Mesodermal cell (in vitro differentiated cells): Measurements from ENCODE around the gene HHLA2.

Experiments
- H3K27ac ChIP-seq: 2 replicates; pipeline ENCODE4 v1.7.0; 2013; ENCODE audit warnings: mild to moderate bottlenecking, low read depth, low read length, moderate library complexity; ENCODE audit not compliant: severe bottlenecking
- H3K36me3 ChIP-seq: 2 replicates; pipeline ENCODE4 v1.7.1; 2013; ENCODE audit warnings: mild to moderate bottlenecking, low read length, moderate library complexity; ENCODE audit not compliant: control insufficient read depth, insufficient read depth
- H3K4me1 ChIP-seq: one replicate; pipeline ENCODE4 v1.7.1; 2013; ENCODE audit warnings: mild to moderate bottlenecking, low read length; ENCODE audit not compliant: insufficient read depth, control insufficient read depth, poor library complexity, severe bottlenecking
- H3K4me3 ChIP-seq: 2 replicates; pipeline ENCODE4 v1.7.0; 2013; ENCODE audit warnings: low read length, control low read depth, mild to moderate bottlenecking; ENCODE audit not compliant: insufficient read depth, poor library complexity, severe bottlenecking; ENCODE audit errors: extremely low read depth
- H3K9me3 ChIP-seq: 2 replicates; pipeline ENCODE4 v1.7.1; 2013; ENCODE audit warnings: mild to moderate bottlenecking, low read length, moderate library complexity; ENCODE audit not compliant: control insufficient read depth
- WGBS, 2 experiments: methylation state at CpG; one replicate each; pipeline ENCODE4 v1.1.5; 2013; ENCODE audit warnings: missing lambda C conversion rate in 2 of 2; ENCODE audit not compliant: insufficient coverage in 2 of 2; 5-methylcytosine and 5-hydroxymethylcytosine counted together

Gene HHLA2

GRCh38 chr3:108342837-108343486 is 46.6 kb downstream of the HHLA2 start:
- no peaks in the 10 kb centered on the region for H3K9me3 ChIP-seq
- H3K27ac ChIP-seq: no peak overlapping the region
- no peaks in the 10 kb centered on the region for H3K36me3 ChIP-seq
- no peaks in the 10 kb centered on the region for H3K4me1 ChIP-seq
- WGBS, 2 experiments: 89 to 100% methylated on average over 1 of the region's 4 CpGs
- no peak overlapping the region for H3K4me3 ChIP-seq

- Histone ChIP-seq H3K4me1 (no peaks in the 10 kb centered on the region), H3K9me3 (no peaks in the 10 kb centered on the region), H3K4me3 (no peak overlapping the region), H3K36me3 (no peaks in the 10 kb centered on the region), H3K27ac (no peak overlapping the region)
- 80 to 100% methylated on average over 1 of the region's 4 CpGs for WGBS, 2 experiments
Observed at GRCh38 chr3:108343491-108343890, 47.1 kb downstream of the HHLA2 start.

GRCh38 chr3:108345492-108346205 is 49.3 kb downstream of the HHLA2 start:
- Histone ChIP-seq H3K27ac (no peak overlapping the region), H3K4me1 (no peaks in the 10 kb centered on the region), H3K36me3 (no peaks in the 10 kb centered on the region), H3K4me3 (no peak overlapping the region), H3K9me3 (no peaks in the 10 kb centered on the region)
- WGBS, 2 experiments: 35 to 67% methylated on average over 3 to 5 of the region's 6 CpGs

GRCh38 chr3:108346301-108347227 is 50.2 kb downstream of the HHLA2 start:
- Histone ChIP-seq H3K9me3 (no peaks in the 10 kb centered on the region), H3K4me3 (no peak overlapping the region), H3K36me3 (no peaks in the 10 kb centered on the region), H3K27ac (no peak overlapping the region), H3K4me1 (no peaks in the 10 kb centered on the region)
- 89 to 96% methylated on average over 2 to 4 of the region's 5 CpGs for WGBS, 2 experiments

- no CpG with 5 or more reads among the region's 3 CpGs for WGBS, 2 experiments
- no peaks in the 10 kb centered on the region for H3K4me1 ChIP-seq
- no peak overlapping the region for H3K27ac ChIP-seq
- no peak overlapping the region for H3K4me3 ChIP-seq
- no peaks in the 10 kb centered on the region for H3K9me3 ChIP-seq
- no peaks in the 10 kb centered on the region for H3K36me3 ChIP-seq
Observed at GRCh38 chr3:108352176-108352575, 55.8 kb downstream of the HHLA2 start.

GRCh38 chr3:108354562-108354961 is 58.2 kb downstream of the HHLA2 start:
- H3K9me3 ChIP-seq: no peaks in the 10 kb centered on the region
- H3K4me1 ChIP-seq: no peaks in the 10 kb centered on the region
- H3K36me3 ChIP-seq: no peaks in the 10 kb centered on the region
- no CpG with 5 or more reads among the region's 1 CpG for WGBS, 2 experiments
- no peak overlapping the region for H3K27ac ChIP-seq
- no peak overlapping the region for H3K4me3 ChIP-seq

GRCh38 chr3:108357042-108357441 is 60.7 kb downstream of the HHLA2 start:
- Histone ChIP-seq H3K9me3 (no peaks in the 10 kb centered on the region), H3K36me3 (no peaks in the 10 kb centered on the region), H3K4me3 (no peak overlapping the region), H3K4me1 (no peaks in the 10 kb centered on the region), H3K27ac (no peak overlapping the region)
- WGBS, 2 experiments: 73 to 78% methylated on average over 1 of the region's 2 CpGs

- H3K4me1 ChIP-seq: no peaks in the 10 kb centered on the region
- H3K36me3 ChIP-seq: no peaks in the 10 kb centered on the region
- H3K27ac ChIP-seq: no peak overlapping the region
- no peak overlapping the region for H3K4me3 ChIP-seq
- H3K9me3 ChIP-seq: no peaks in the 10 kb centered on the region
- WGBS, 2 experiments: no CpG with 5 or more reads among the region's 2 CpGs
Observed at GRCh38 chr3:108359011-108359410, 62.7 kb downstream of the HHLA2 start.

GRCh38 chr3:108376026-108376425 is 79.7 kb downstream of the HHLA2 start:
- H3K4me3 ChIP-seq: no peak overlapping the region
- WGBS, 2 experiments: no CpG with 5 or more reads among the region's 1 CpG
- H3K4me1 ChIP-seq: no peaks in the 10 kb centered on the region
- peaks cover 5% of the 10 kb centered on the region for H3K9me3 ChIP-seq
- H3K27ac ChIP-seq: no peak overlapping the region
- no peaks in the 10 kb centered on the region for H3K36me3 ChIP-seq

- peaks cover 5% of the 10 kb centered on the region for H3K9me3 ChIP-seq
- 89 to 100% methylated on average over 1 of the region's 1 CpG for WGBS, 2 experiments
- H3K36me3 ChIP-seq: no peaks in the 10 kb centered on the region
- no peak overlapping the region for H3K27ac ChIP-seq
- no peak overlapping the region for H3K4me3 ChIP-seq
- peaks cover 3% of the 10 kb centered on the region for H3K4me1 ChIP-seq
Observed at GRCh38 chr3:108377384-108377783, 81.0 kb downstream of the HHLA2 start.
